Adipose tissue (tissue), 3 donors: ENCODE results near the gene COTL1. TPM values are rescaled to one million over a fixed set of nuclear protein-coding genes. Genes with fewer than 3 reads are reported as not detected.
"Not testable (repeated sequence)": the region's sequence is repeated elsewhere in the genome, so short reads cannot be mapped to it uniquely, and the experiment has no call there.

Experiments used
- H3K27ac ChIP-seq: one replicate; pipeline ENCODE4 v1.5.1; 2013; ENCODE audit warnings: low read depth, low read length
- WGBS, 3 donors: extraction: QIAGEN DNeasy Blood & Tissue Kit; methylation state at CpG; one replicate each; pipeline ENCODE4 v1.1.7; 2013; 5-methylcytosine and 5-hydroxymethylcytosine counted together
- polyA plus RNA-seq, 3 donors: library from polyadenylated mRNA; stranded (reverse); fragments of 200-250 nt; gene quantifications; one replicate each; pipeline ENCODE4 v1.2.3, GENCODE V29; 2013
- donor health status: healthy with polysubstance abuse.
- donor health status: Bipolar disorder and iron deficiency.
- donor health status: healthy.

The COTL1 gene
- polyA plus RNA-seq, 3 donors, result 14.1 to 134 (median 132) TPM

DNA sequence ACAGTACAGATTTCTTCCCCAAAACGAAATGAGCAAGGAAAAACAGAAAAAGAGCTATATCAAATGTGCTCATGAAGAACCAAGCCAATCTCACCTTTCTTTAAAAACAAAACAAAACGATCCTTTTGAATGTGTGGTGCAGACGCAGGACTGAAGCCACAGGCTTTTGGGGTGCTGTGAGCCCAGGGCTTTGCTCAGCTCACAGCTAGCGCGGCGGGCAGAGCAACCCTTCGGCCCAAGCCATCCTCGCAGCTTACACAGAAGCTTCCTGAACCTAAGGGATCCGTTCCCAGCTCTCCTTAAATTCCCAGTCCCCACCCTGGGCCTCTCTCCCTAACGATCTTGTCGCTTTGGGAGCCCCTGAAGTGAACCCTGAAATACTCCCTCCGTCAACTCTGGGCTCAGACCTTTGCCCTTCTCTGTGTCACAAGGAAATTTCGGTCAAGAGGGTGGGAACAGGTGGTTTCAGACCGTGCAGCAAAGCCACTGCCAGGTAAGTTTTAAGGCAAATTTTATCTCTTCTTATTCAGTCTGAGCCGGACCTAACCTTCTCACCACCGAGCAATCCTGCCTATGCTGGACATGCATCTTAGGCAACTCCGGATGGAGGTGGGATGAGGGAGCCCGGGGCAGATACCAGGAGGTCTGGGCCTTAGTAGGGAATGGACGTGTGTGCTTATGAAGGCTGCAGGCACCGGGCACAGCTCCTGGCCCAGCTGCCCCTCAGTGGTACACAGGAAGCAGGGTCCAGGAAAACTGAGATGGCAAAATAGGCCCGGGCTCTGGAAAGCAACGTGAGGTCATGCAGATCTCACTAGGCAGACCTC, 52.0 kb downstream of the COTL1 start:
- no peak overlapping the region for H3K27ac ChIP-seq
- WGBS, 3 donors, result 86 to 92% (median 87%) methylated on average over 22 of the region's 22 CpGs

DNA sequence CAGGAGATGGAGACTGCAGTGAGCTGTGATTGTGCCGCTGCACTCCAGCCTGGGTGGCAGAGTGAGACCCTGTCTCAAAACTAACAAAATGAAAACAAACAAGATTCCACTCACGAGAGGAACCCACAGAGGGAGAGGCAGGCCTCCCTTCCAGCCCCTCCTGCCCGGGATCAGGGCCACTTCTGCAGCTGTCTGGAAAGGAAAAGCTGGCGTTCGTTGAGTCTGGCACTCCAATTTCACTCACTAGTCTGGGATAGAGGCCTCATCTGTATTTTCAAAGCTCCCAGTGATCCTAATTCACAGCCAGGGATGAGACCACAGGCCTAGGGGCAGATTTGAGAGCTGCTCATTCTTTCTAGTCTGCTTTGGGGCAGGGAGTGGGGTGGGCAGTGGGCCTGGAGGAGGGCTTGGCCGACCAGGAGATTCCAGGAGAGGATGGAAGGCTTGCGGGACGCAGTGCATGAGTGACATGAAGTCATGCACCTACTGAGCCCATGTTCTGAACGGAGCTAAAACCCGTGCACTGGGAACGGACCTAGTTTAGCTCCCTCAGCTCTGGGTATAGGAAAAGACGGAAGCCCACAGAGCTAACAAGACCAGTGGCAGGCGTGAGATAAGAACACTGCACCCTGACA, 54.0 kb downstream of the COTL1 start:
- WGBS, 3 donors, result 79 to 90% (median 88%) methylated on average over 13 of the region's 13 CpGs
- no peak overlapping the region for H3K27ac ChIP-seq

DNA sequence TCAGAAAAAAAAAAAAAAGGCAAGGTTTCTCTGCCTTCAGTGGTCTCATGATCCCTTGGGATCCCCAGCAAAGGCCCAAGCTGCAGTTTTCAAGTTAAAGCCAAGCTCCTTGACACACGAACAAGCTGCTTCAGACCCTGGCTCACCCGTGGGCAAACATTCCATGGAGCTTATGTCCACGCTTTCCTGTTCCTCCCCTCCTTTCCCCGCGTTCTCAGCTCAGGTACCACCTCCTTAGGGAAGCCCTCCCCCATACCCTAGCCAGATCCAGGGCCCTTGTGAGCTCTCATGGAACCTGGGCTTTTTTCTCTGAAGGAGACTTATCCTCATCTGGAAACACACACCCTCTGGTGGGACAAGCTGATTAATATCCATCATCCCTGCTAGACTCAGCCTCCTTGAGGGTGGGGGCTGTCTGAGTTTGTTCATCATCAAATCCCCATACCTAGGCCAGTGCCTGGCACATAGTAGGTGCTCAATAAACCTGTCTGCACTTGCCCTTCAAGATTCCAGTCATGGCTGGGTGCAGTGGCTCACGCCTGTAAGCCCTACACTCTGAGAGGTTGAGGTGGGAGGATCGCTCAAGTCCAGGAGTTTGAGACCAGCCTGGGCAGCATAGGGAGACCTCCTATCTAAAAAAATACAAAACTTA, 54.7 kb downstream of the COTL1 start:
- 79 to 88% (median 82%) methylated on average over 7 of the region's 7 CpGs for WGBS, 3 donors
- H3K27ac ChIP-seq, result no peak overlapping the region

DNA sequence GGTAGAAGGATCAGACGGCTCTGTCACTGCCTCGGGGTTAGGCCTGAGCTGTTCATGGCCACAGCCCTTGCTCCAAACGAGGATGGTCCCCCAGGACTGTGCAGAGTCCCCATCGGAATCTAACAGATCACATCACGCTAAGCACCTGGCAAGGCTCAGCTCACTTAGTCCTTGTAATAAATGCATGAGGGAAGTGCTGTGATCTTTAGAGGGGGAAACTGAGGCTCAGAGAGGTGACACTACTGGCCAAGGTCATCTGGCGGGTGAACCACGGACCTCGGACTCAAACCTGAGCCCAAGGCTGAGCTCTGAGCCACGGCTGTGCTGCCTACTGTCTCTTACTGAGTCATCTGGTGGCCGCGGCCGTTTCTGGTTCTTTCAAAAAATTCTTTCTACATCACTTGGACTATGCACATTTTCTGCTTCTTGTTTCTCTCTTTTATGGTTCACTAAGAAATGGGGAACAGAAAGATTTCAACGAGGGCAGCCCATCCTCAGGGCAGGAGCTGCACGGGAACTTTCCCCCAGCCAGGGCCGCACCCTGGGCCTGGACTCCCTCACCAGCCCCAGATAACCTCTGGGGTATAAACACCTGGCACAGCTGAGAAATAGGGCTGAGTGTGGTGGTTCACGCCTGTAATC, 55.6 kb downstream of the COTL1 start:
- no peak overlapping the region for H3K27ac ChIP-seq
- WGBS, 3 donors, result 70 to 83% (median 81%) methylated on average over 16 of the region's 16 CpGs

DNA sequence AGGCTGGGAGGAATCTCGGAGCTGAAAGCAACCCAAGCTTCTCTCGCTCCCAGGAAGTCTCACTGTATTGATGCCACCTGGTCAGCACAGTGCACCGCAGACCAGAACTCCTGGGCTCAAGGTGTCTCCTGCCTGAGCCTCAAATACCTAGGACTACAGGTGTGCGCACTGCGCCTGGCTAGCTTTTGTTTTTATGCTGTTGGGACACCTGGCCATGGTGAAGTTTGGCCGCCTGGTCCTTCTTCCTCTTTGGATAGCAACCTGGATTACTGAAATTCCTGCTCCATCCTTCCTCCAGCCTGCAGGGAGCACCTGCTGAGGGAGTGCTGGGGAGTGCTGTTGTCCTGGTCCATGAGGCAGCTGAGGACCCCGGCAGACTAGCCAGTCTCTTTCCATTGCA, 56.6 kb downstream of the COTL1 start:
- WGBS, 3 donors, result 78 to 94% (median 93%) methylated on average over 7 of the region's 7 CpGs
- H3K27ac ChIP-seq, result no peak overlapping the region

DNA sequence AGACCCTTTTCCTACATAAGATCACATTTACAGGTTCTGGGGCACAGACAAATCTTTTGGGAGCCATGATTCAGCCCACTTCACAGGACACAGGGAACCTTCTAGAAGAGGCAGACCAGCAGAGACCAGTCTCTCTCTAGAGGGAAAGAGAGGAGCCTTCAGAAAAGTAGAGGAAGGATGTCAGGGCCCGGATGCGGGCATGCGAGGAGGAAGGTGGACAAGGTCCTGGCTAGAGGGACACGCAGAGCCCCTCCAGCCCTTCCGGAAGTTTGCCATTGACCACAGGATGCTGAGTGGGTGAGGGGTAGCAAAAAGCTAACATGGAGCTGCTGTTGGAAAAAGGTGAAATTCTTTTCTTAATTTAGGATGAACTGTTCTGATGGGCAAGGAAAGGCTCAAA, 57.6 kb downstream of the COTL1 start:
- no peak overlapping the region for H3K27ac ChIP-seq
- WGBS, 3 donors, result 76 to 81% (median 78%) methylated on average over 5 of the region's 5 CpGs

DNA sequence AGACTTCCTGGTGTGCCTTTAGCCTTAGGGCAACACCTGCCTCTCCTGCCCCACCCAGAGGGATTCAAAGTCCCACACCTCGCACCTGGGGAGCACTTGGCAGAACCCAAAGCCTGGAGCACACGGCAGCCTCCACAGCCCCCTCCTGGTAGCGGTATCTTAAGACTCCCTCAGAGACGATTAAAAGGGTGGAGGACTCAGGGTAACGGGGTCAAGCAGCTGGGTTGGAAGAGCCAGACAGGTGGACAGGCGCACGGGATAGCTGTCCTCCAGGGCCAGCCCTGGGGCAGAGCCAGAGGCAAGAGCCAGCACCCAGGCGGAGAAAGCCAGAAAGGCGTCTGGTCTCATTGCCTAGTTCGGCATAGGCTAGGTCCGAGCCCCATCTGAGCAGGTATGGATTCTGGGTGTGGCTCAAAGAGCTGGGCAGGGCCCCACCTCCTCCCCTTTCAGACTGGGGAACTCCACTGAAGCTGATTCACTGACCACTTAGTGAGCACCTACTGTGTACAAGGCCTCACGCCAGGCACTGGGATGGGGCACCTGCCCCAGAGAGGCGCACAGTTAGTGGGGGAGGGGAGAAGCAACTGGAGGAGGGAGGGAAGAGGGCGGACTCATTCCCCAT, 58.5 kb downstream of the COTL1 start:
- no peak overlapping the region for H3K27ac ChIP-seq
- 78 to 92% (median 86%) methylated on average over 14 of the region's 14 CpGs for WGBS, 3 donors

DNA sequence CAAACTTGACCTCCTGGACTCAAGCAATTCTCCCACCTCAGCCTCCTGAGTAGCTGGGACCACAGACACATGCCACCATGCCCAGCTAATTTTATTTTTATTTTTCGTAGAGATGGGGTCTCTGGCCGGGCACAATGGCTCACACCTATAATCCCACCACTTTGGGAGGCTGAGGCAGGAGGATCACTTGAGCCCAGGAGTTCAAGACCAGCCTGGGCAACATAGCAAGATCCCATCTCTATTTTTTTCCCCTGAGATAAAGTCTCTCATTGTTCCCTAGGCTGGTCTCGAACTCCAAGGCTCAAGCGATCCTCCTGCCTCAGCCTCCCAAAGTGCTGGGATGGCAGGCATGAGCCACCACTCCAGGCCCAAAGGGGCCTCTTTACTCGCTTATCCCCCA, 59.0 kb downstream of the COTL1 start:
- 71 to 92% (median 92%) methylated on average over 5 of the region's 5 CpGs for WGBS, 3 donors
- H3K27ac ChIP-seq, result not testable (repeated sequence)

DNA sequence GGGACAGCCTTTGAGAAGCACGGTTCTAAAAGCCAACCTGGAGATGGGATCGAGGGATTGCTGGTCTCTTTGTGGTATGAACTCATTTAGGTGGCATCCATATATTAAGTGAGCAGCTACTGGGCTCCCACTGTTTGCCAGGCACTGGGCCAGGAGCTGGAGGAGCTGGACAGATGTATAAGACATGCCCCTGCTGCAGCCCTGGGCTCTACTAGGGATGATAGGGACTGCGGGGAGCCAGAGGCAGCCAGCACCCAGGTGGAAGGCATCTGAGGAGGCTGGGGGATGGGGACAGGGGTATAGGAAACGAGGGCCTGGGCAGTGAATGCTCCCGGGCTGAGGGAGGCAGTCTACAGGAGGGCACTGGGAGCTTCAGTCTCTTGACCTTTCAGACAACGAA, 60.4 kb downstream of the COTL1 start:
- H3K27ac ChIP-seq, result no peak overlapping the region
- 62 to 83% (median 77%) methylated on average over 6 of the region's 6 CpGs for WGBS, 3 donors

DNA sequence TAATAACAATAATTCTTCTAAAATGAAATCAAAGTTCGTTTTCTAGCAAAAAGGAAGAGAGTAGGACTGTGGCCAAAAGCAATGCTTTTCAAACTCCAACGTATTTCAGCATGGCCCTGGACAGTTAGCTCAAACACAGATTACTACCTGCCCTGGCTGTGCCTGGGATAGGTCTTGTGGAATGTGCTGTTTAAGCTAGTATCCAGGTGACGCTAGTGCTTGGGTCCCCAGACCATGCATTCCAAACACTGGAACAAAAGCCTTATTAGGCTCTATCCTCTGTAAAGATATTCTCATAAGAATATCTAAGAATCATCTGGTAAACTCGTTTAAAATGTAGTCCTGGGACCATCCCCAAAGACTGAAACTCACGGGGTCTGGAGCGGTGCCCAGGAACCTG, 60.8 kb downstream of the COTL1 start:
- H3K27ac ChIP-seq, result no peak overlapping the region
- 46 to 63% (median 63%) methylated on average over 6 of the region's 6 CpGs for WGBS, 3 donors

DNA sequence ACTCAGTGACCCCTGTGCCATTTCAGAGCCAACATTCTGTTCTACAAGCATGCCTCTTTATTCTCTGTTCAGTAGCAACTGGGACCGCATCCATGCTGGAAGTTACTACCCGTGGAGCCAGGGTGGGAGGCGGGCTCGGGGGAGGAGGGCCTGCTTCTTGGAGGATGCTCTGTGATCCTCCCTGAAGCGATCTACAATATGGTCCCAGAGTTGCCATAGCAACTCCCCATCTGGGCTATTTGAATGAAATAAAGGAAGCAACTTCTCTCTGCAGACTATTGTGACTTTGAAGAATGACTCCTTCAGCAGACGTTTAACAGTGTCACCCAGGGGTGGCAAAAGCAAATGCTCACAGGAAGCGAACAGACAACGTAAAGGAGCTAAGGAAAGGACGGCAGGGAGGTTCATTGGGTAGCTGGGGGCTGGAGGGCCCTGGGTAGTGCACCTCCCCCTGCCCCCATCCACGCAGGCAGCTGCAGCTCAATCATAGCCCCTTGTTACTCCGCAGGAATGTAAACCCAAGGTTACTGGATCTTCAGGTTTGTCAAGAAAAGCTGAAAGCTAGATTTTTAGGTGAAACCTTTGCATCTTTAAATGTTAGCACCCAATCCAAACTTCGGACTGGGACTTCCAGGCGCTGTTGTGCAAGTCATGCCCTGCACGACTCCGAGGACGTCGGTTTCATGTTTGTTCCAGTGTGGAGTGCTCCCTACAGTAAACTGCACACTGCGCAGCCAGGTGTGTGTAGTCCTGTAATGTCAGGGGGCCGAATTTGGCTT, 62.3 kb downstream of the COTL1 start:
- no peak overlapping the region for H3K27ac ChIP-seq
- WGBS, 3 donors, result 44 to 74% (median 73%) methylated on average over 19 of the region's 19 CpGs

DNA sequence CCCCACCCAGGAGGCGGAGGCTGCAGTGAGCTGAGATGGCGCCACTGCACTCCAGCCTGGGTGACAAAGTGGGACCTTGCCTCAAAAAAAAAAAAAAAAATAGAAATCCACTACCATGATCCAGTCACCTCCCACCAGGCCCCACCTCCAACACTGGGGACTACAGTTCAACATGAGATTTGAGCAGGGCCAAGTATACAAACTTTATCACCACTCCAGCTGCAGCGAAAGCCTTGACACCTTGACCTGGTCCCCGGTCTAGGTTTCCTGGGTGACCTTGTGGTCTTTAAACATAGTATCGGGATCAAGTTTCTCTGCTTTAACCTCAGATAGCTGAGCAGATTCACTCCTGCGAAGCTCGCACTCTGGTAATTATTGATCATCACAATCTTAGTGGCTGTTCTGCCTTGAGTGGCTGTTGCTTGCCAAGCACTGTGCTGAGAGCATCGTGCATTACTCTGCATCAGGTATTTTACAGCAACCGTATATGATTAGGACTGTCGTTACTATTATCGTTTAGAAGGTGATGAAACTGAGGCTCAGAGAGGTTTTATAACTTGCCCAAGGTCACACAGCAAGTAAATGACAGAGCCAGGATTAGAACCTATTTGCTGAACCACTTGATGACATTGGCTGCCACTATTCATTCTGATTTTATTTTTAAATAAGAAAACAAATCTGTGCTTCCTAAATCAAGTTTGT, 63.1 kb downstream of the COTL1 start:
- 48 to 91% (median 89%) methylated on average over 11 of the region's 11 CpGs for WGBS, 3 donors
- H3K27ac ChIP-seq, result no peak overlapping the region

DNA sequence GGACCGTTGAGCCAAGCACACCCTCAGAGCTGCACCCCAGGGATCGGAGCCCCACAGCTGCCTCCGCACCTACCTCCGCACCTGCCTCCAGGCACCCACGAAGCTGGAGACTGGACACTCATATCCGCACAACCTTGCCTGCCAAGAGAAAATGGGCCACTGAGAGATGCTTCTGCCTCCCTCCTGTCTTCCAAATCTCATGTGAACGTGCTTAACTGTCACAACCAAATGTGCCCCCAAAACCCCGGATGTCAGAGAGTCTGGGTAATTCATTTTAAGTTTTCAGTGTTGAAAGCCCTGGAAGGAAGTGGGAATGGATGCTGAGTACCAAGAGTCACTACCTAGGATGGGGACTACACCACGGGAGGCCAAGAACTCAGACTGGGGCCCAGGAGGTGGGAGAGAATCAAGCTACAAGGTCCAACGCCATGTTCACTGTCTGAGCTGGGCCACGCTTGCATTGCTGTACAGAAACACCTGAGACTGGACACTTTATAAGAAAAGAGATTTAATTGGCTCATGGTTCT, 63.9 kb downstream of the COTL1 start:
- H3K27ac ChIP-seq, result no peak overlapping the region
- 74 to 80% (median 76%) methylated on average over 11 of the region's 11 CpGs for WGBS, 3 donors

DNA sequence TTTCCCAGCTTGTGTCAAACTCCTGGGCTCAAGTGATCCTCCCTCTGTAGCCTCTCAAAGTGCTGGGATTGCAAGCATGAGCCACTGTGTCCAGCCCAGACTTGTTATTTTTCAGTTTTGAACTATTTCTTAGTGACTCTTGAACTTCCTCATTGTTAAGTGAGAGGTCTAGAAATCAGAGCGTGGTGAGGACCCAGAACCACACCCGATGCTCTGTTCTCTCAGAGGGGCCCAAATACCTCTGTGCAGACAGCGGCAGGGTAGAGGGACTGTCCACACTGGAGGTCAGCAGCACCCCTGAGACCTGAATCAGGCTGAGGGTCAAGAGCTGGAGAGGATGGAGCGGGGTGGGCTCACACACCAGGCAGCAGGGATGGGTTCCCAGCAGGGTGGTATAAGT, 65.7 kb downstream of the COTL1 start:
- H3K27ac ChIP-seq, result no peak overlapping the region
- WGBS, 3 donors, result 59 to 65% (median 64%) methylated on average over 4 of the region's 4 CpGs

DNA sequence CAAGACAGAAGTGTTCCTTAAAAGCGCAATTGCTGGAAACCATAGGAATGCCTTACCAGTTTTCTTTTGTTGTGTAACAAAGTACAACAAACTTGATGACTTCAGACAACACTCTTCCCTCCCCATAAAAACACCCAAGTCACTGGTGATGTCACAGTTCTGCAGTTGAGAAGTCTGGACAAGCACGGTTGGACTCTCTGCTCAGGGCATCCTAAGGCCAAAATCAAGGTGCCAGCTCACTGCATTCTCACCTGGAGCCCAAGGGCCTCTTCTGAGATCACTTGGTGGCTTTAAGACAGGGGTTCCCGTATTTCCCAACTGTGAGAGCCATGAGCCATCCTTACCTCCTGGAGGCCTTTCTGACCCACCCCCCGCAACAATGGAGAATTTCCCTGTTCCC, 67.8 kb downstream of the COTL1 start:
- no peak overlapping the region for H3K27ac ChIP-seq
- 70 to 72% (median 70%) methylated on average over 4 of the region's 4 CpGs for WGBS, 3 donors

DNA sequence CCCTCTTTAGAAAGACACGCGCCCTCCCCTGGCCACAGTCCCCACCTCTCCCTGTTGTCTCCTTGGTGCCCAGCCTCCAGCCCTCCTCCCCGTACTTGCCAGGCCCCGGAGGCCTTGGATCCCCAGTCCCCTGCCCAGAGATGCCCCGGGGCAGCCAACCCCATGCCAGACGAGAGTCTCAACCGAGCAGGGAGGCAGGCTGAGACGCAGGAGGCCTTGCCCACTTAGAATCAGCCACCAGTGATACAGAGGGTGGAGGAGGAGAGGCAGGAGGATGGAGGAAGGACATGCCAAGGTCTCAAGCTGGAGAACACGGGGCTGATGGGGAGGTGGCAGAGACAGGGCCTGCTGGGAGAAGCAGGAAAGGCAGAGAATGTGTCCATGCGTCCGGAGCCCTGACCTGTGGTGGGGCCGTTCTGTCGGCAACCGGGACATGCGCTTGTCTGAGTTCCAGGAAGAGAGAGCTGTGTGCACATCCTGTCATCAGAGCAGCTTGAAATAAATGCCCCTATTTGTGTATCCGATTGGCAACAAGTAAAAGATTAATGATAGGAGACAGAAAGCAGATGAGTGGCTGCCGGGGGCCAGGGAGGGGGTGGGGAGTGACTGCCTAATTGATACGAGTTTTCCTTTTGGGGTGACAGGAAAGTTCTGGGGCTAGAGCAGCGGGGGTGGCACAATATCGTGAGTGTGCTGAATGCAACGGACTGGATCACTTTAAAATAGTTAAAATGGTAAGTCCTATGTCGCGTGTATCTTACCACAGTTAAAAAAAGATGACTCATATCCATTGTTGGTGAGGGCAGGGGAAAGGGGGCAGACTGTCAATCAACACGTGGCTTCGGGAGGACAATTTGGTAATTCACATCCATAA, 68.7 kb downstream of the COTL1 start:
- 58 to 59% (median 59%) methylated on average over 25 of the region's 25 CpGs for WGBS, 3 donors
- H3K27ac ChIP-seq, result no peak overlapping the region
